HepG2 (cell line): Measurements from ENCODE around the gene PLEKHD1. TPM values are rescaled to one million over a fixed set of nuclear protein-coding genes. Genes with fewer than 3 reads are reported as not detected.
A peak's percentile ranks its signal among the peaks of the same experiment; 100 is the strongest.

Experiments
- ATAC-seq: fragments of 200-7000 bp; cut with Tn5 transposase; 3 replicates; pipeline ENCODE4 v1.9.1; 2020; ENCODE audit warnings: mild to moderate bottlenecking, moderate library complexity
- BruUV-seq: library from RNA; stranded (reverse); fragments of 400-500 nt; replicated peaks from 2 replicates; lab custom pipeline; 2021; lab: Mats Ljungman, UMichigan
- CTCF ChIA-PET: fragments of 300-600 bp; formaldehyde crosslinking; extraction: SDS; loops from one replicate; lab custom pipeline; 2021; ENCODE audit warnings: low total read pairs, inconsistent platforms, low intra/inter-chr PET ratio; lab: Yijun Ruan, JAX
- POLR2A ChIA-PET: fragments of 350-600 bp; sonication (Branson Sonifier 250); formaldehyde crosslinking; loops from one replicate; lab custom pipeline; 2020; ENCODE audit warnings: antibody characterized with exemption, inconsistent platforms; lab: Yijun Ruan, JAX
- DNase-seq: peaks from one replicate; pipeline ENCODE4 v3.0.0-alpha.2; 2015; ENCODE audit warnings: low spot score
- FAIRE-seq: peaks from 3 replicates; lab custom pipeline; 2011; peaks lifted over from hg19 to GRCh38; lab: Jason Lieb, UNC
- H2AFZ ChIP-seq: one replicate; pipeline ENCODE4 v1.6.1; 2011; ENCODE audit warnings: low read length, inconsistent platforms
- H3K27ac ChIP-seq: fragments of 300-600 bp; 3 replicates; pipeline ENCODE4 v1.8.0; 2011; ENCODE audit warnings: mixed run types, mild to moderate bottlenecking, mixed read lengths, low read length, inconsistent platforms; ENCODE audit not compliant: insufficient read depth; ENCODE audit errors: extremely low read length
- H3K27me3 ChIP-seq, 2 experiments: fragments of 200-600 bp in 1 of 2; 2 replicates in 1 of 2; 3 replicates in 1 of 2; pipeline versions ENCODE4 v1.6.0 to v1.8.0; 2011; ENCODE audit warnings: low read length in 2 of 2, mild to moderate bottlenecking in 2 of 2, moderate library complexity in 2 of 2, inconsistent platforms in 1 of 2; ENCODE audit not compliant: insufficient read depth in 2 of 2, control insufficient read depth in 1 of 2
- H3K36me3 ChIP-seq, 2 experiments: fragments of 200-600 bp in 1 of 2; replicated peaks in 1 of 2; 2 replicates in 1 of 2; 3 replicates in 1 of 2; pipeline versions ENCODE4 v1.5.1 to v1.8.0; 2011; ENCODE audit warnings: low read length in 2 of 2, inconsistent platforms in 1 of 2; ENCODE audit not compliant: insufficient read depth in 2 of 2, control insufficient read depth in 1 of 2
- H3K4me1 ChIP-seq: 2 replicates; pipeline ENCODE4 v1.5.1; 2012; ENCODE audit warnings: low read length, inconsistent platforms; ENCODE audit not compliant: insufficient read depth
- H3K4me2 ChIP-seq: 2 replicates; pipeline ENCODE4 v1.6.0; 2011; ENCODE audit warnings: low read depth, low read length, inconsistent platforms
- H3K4me3 ChIP-seq, 3 experiments: fragments of 200-600 bp in 1 of 3; sonication (generic), shearing (Covaris generic) in 1 of 3; replicated peaks in 1 of 3; 2 replicates each; pipeline ENCODE4 v1.5.1; 2011 to 2016; ENCODE audit warnings: low read length in 3 of 3, inconsistent platforms in 2 of 3, low read depth in 2 of 3, mild to moderate bottlenecking in 2 of 3, control low read depth in 1 of 3, mixed read lengths in 1 of 3; ENCODE audit not compliant: insufficient read depth in 1 of 3
- H3K79me2 ChIP-seq: one replicate; pipeline ENCODE4 v1.6.1; 2011; ENCODE audit warnings: low read length, inconsistent platforms; ENCODE audit not compliant: insufficient read depth
- H3K9ac ChIP-seq: 2 replicates; pipeline ENCODE4 v1.6.0; 2011; ENCODE audit warnings: mild to moderate bottlenecking, low read depth, low read length, inconsistent platforms; ENCODE audit not compliant: insufficient read depth
- H3K9me3 ChIP-seq: 2 replicates; pipeline ENCODE4 v1.5.1; 2012; ENCODE audit warnings: mild to moderate bottlenecking, low read length
- H4K20me1 ChIP-seq: 2 replicates; pipeline ENCODE4 v1.6.0; 2011; ENCODE audit warnings: inconsistent platforms, mild to moderate bottlenecking, low read length, moderate library complexity; ENCODE audit not compliant: insufficient read depth
- CBFB ChIP-seq: sonication (generic); formaldehyde crosslinking; IDR thresholded peaks from 2 replicates; pipeline ENCODE4 v1.4.0; 2020; ENCODE audit warnings: missing genetic modification reagents
- GABPB1 ChIP-seq: IDR thresholded peaks from 2 replicates; pipeline ENCODE4 v1.6.1; 2016; ENCODE audit warnings: mild to moderate bottlenecking, missing genetic modification reagents, moderate library complexity, missing compliant biosample characterization
- HNRNPL ChIP-seq: fragments of 200-400 bp; formaldehyde crosslinking; IDR thresholded peaks from 2 replicates; pipeline ENCODE4 v1.6.1; 2017; ENCODE audit warnings: mild to moderate bottlenecking, low read depth, low read length
- HOXA7 ChIP-seq: sonication (generic); formaldehyde crosslinking; IDR thresholded peaks from 2 replicates; pipeline ENCODE4 v1.8.1; 2022; ENCODE audit warnings: mild to moderate bottlenecking, missing genetic modification reagents, moderate library complexity
- IKZF4 ChIP-seq: sonication (generic); formaldehyde crosslinking; IDR thresholded peaks from 2 replicates; pipeline ENCODE4 v1.5.1; 2020; ENCODE audit warnings: borderline replicate concordance, mild to moderate bottlenecking, low read depth, missing genetic modification reagents; ENCODE audit errors: not compliant biosample characterization
- YEATS2 ChIP-seq: sonication (generic); formaldehyde crosslinking; IDR thresholded peaks from 2 replicates; pipeline ENCODE4 v1.4.0; 2020; ENCODE audit warnings: missing genetic modification reagents, borderline replicate concordance
- ZC3H4 ChIP-seq: sonication (generic); formaldehyde crosslinking; IDR thresholded peaks from 2 replicates; pipeline ENCODE4 v1.4.0; 2020; ENCODE audit warnings: missing genetic modification reagents, borderline replicate concordance
- ZNF337 ChIP-seq: sonication (generic); formaldehyde crosslinking; IDR thresholded peaks from 2 replicates; pipeline ENCODE4 v1.5.1; 2020; ENCODE audit warnings: missing genetic modification reagents, low read depth, mild to moderate bottlenecking, borderline replicate concordance
- ZNF503 ChIP-seq: sonication (generic); formaldehyde crosslinking; IDR thresholded peaks from 2 replicates; pipeline ENCODE4 v1.4.0; 2020; ENCODE audit warnings: missing genetic modification reagents
- ZNF572 ChIP-seq: sonication (generic); formaldehyde crosslinking; IDR thresholded peaks from 2 replicates; pipeline ENCODE4 v1.5.1; 2020; ENCODE audit warnings: mild to moderate bottlenecking, missing genetic modification reagents
- WGBS: methylation state at CpG from one replicate; pipeline ENCODE4 v1.1.6; 2017; ENCODE audit warnings: low lambda C conversion rate; 5-methylcytosine and 5-hydroxymethylcytosine counted together
- in situ Hi-C: cut with HindIII; loops from 2 replicates; pipeline ENCODE4 v1.10.0; 2017; ENCODE audit warnings: low pct_unique_long_range_greater_than_20kb; ENCODE audit not compliant: extremely low pct_ligation_motif_present
- intact Hi-C: fragments of 100-400 bp; cut with micrococcal nuclease; formaldehyde crosslinking; loops from one replicate; pipeline ENCODE4 v1.10.0; 2022; ENCODE audit not compliant: unreplicated experiment
- polyA plus RNA-seq, 8 experiments: library from polyadenylated mRNA; depleted of rRNA in 3 of 8; stranded (reverse) in 7 of 8; unstranded in 1 of 8; fragments of >200 nt; fragmentation: Illumina TruSeq in 4 of 8; extraction: Trizol in 4 of 8; gene quantifications; 2 replicates each; pipeline versions ENCODE4 v1.2.1 to v1.2.3, GENCODE V29; 2011 to 2016; ENCODE audit warnings: low read depth in 4 of 8, missing spikeins in 1 of 8, mixed read lengths in 1 of 8; ENCODE audit not compliant: insufficient read depth in 1 of 8
- total RNA-seq, 5 experiments: library from RNA; depleted of rRNA; stranded (reverse); fragments of >200 nt; fragmentation: Illumina TruSeq; extraction: Trizol; gene quantifications; 2 replicates each; pipeline ENCODE4 v1.2.3, GENCODE V29; 2016; ENCODE audit warnings: low read depth in 1 of 5
- TF ChIP-seq, protein P1 (sequence below): sonication (generic); formaldehyde crosslinking; IDR thresholded peaks from 2 replicates; pipeline ENCODE4 v1.4.0; 2020; ENCODE audit warnings: missing genetic modification reagents, borderline replicate concordance

Gene PLEKHD1
- total and polyA plus RNA-seq, 2 of the 13 experiments (the other 11 are each of a cell fraction or from before 2014, with no cell fraction given), result 0.01 TPM; not detected in 1

- H3K4me2 ChIP-seq, result peak overlapping the region; percentile 82; the same call in 1 of the 2 replicates
- no peak for FAIRE-seq
Observed at GRCh38 chr14:69574954-69575295, 90.4 kb downstream of the PLEKHD1 start.

More at GRCh38 chr14:69574954-69575295, 90.4 kb downstream of the PLEKHD1 start:
- in situ Hi-C loops (loop anchor here (5.0 to 25.0 kb wide), 3 partner anchors 38 to 737 kb away; no protein-coding TSS in a partner anchor), intact Hi-C loops (loop anchor here (1.0 to 2.0 kb wide), 3 partner anchors 26 to 332 kb away; no protein-coding TSS in a partner anchor)
- H3K4me3 ChIP-seq, result no peak overlapping the region
- WGBS, result 27% methylated on average over 5 of the region's 5 CpGs
- no peak overlapping the region for H3K27ac ChIP-seq
- H3K79me2 ChIP-seq, result no peaks in the 10 kb centered on the region
- no peaks in the 10 kb centered on the region for H4K20me1 ChIP-seq
- H3K4me1 ChIP-seq, result peaks cover 37% of the 10 kb centered on the region
- no TSS peak for BruUV-seq
- no peak overlapping the region for H3K9ac ChIP-seq
- H3K9me3 ChIP-seq, result no peaks in the 10 kb centered on the region
- H3K27me3 ChIP-seq, result peaks cover 0 to 63% of the 10 kb centered on the region in 2 experiments
- ATAC-seq, result no peak
- no peak for DNase-seq
- H3K36me3 ChIP-seq, result no peaks in the 10 kb centered on the region
- no peak overlapping the region for H2AFZ ChIP-seq
- POLR2A ChIA-PET, result no interaction called here
- no peak for TF ChIP-seq HNRNPL
- no peak for TF ChIP-seq ZNF503 (CRISPR knock-in tag)
- no peak for TF ChIP-seq YEATS2
- TF ChIP-seq, protein P1, sequence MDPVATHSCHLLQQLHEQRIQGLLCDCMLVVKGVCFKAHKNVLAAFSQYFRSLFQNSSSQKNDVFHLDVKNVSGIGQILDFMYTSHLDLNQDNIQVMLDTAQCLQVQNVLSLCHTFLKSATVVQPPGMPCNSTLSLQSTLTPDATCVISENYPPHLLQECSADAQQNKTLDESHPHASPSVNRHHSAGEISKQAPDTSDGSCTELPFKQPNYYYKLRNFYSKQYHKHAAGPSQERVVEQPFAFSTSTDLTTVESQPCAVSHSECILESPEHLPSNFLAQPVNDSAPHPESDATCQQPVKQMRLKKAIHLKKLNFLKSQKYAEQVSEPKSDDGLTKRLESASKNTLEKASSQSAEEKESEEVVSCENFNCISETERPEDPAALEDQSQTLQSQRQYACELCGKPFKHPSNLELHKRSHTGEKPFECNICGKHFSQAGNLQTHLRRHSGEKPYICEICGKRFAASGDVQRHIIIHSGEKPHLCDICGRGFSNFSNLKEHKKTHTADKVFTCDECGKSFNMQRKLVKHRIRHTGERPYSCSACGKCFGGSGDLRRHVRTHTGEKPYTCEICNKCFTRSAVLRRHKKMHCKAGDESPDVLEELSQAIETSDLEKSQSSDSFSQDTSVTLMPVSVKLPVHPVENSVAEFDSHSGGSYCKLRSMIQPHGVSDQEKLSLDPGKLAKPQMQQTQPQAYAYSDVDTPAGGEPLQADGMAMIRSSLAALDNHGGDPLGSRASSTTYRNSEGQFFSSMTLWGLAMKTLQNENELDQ (CRISPR knock-in tag), result no peak
- no peak for TF ChIP-seq CBFB (CRISPR knock-in tag)
- TF ChIP-seq ZC3H4 (CRISPR knock-in tag), result no peak
- no peak for TF ChIP-seq ZNF337 (CRISPR knock-in tag)
- no peak for TF ChIP-seq GABPB1 (CRISPR knock-in tag)
- no peak for TF ChIP-seq ZNF572
- no peak for TF ChIP-seq IKZF4
- no peak for TF ChIP-seq HOXA7
- TF ChIP-seq, all 625 proteins: peak for 0
- CTCF ChIA-PET, result interaction anchor here (1.1 to 1.8 kb wide), 2 partner anchors 28 to 40 kb away, joined by 5 to 16 read pairs; no protein-coding TSS in a partner anchor
